GM19468 (cell line): Measurements from ENCODE around the gene DUSP9.

Experiments used
- ATAC-seq: cut with Tn5 transposase; IDR thresholded peaks from one replicate; pipeline ENCODE4 v1.9.1; 2021; ENCODE audit warnings: mild to moderate bottlenecking, moderate library complexity, moderate number of reproducible peaks; ENCODE audit not compliant: unreplicated experiment; ENCODE audit errors: extremely low read depth

DUSP9 gene

DNA sequence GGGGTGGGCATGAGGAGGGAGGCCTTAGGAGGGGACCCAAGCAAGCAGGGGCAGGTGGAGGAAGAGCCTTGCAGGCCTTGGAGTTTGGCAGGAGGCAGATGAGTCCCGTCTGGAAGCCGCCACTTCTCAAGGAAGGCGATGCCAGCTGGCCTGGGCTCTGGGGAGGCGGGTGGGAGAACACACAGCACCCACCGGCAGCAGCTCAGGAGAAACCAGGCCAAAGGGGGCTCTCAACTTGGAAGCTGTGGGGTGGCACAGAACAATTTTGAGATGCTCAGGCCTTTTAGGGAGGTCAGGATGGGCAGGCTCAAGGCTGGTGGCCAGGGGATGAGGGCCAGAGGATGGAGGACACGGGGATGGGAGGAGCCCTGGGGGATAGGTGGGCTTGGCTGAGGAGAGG lies 11.6 kb upstream of the DUSP9 start:
- no peak for ATAC-seq

DNA sequence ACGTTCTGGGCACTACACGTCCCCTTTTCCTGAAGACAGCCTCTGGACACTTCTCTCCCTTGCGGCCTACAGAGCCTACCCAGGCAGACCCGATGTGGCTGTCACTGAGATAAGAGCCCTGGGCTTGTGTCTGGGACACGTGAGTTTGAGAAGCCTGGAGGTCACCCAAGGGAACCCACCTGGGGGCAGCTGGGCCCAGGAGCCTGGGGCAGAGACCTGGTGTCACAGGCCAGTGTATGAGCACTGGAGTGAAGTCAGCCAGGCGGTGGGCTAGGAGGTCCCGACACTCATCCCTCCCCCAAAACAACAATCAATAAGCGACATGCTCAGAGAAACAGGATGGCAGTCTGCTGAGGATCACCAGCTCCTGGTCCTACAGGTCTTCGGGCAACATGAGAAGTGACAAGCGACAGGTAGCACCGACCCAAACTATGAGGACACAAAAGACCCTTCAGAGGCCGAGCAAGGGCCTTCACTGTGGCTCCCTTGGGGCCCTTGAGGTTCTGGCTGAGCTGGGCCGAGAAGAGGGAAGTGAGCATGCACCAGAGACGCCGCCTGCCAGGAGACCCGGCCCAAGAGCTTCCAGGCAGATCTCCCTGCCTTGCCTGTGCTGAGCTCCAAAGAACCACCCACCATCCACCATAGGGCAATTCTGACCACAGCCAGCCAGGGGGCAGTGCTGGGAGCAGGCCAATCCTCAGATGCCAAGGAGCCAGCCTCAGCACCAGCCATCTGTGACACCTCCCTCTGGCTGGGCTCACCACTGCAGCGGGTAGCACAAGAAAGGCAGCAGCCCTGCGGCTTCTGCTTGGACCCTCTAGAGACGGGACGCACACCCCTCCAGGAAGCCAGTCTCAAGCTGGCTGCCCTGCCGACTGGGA lies 11.0 kb upstream of the DUSP9 start:
- no peak for ATAC-seq

DNA sequence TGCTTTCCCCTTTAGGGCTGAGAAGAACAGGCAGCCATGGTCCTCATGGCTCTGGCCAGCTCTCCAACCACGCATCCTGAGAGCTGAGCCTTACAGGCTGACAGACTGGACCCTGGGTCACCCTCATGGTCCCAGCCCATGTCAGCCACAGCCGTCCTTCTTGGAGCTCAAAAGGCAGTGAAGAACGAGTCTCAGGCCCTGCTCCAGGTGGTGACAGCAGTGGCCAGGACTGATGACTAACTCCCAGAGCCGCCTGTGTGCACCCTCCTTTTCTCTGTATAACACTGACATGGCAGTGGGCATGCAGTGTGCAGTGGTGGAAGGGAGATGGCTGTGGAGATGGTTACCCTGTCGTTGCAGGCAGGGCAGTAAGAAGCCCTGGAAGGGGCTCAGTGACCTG lies 10.3 kb upstream of the DUSP9 start:
- ATAC-seq = no peak

DNA sequence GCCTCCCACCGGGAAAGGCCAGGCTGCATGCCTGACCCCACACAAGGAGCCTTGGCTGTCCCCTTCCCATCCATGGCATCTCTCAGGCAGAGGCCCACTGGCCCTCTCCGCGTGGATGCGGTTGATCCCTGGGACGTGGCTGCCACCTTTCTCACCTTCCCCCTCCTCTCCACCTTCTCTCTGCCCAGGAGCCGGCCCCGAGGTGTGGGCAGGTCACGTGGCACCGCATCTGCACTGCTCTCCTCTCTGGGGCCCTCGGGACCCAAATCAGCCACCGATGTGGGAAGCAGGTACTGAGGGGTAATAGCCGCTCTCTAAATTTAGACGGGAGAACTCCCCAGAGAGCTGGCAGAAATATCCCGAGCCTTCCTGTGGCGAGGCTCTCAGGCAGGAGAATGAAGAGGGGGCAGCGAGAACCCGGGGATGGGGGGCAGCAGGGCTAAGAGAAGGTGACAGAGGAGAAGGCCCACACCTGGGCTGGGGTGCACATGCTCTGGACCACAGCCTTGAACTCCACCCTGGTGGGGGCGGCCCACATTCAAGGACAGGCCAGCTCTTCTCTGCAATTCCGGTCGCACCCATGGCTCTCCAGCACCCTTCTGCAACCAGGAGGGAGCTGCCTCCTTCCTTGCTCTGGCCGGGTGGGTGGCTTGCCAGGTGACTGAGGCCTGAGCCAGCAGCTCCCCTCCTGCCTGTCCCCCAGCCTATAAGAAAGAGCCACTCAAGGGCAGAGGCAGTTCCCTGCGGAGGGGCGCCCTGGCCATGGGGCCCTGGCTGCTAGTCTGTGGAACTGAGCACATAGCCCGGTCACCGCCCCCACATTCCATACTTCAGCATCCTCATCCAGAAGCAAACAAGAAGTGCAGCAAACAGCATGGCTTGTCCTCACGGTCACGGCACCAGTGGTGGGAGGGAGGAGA lies 9.6 kb upstream of the DUSP9 start:
- ATAC-seq = no peak

DNA sequence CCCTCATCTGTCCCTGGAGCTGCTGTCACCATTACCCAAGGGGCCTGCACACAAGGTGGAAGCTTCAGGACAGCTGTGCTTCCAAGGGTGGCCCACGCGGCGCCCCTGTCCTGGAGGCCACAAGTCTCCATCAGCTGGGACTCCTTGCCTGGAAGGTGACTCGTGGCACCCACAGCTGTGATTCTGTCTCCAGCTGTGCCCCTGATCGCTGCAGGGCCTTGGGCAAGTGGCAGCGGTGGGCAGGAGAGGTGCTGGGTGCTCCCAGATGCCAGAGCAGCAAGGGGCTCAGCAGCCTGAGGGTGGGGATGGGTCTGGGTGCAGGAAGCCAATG lies 9.0 kb upstream of the DUSP9 start:
- ATAC-seq = no peak

DNA sequence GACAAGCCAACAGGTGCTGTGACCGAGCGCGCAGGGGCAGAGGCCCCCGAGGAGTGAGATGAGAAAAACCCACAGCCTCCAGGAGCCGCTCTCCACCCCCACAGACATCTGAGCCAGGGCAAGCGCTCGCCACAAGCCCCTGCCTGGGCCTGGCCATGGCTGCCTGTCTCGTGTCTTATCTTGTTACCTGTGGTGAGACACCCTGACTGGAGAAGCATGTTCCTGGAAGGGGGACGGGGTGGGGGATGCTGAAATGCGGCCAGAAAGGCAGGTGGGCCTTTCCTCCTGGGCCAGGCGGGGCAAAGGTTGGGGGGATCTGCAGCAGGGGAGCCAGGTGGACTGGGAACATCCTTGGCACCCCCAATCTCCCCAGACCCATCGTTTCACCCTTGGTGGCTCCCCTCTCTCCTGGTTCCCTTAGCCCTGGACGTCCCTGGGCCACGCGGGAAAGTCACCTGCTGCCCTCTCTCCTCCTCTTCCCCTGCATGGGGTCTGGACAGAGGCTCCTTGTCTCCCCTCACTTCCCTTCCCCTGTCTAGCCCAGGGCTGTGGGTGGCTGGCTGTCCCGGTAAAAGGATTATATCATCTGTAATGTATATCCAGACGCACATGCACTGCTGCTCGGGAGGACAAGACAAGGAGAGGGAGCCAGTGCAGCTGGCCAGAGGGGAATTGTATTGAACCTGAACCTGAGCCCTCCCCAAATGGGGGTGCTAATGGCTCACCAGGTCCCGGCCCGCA lies 8.4 kb upstream of the DUSP9 start:
- no peak for ATAC-seq

DNA sequence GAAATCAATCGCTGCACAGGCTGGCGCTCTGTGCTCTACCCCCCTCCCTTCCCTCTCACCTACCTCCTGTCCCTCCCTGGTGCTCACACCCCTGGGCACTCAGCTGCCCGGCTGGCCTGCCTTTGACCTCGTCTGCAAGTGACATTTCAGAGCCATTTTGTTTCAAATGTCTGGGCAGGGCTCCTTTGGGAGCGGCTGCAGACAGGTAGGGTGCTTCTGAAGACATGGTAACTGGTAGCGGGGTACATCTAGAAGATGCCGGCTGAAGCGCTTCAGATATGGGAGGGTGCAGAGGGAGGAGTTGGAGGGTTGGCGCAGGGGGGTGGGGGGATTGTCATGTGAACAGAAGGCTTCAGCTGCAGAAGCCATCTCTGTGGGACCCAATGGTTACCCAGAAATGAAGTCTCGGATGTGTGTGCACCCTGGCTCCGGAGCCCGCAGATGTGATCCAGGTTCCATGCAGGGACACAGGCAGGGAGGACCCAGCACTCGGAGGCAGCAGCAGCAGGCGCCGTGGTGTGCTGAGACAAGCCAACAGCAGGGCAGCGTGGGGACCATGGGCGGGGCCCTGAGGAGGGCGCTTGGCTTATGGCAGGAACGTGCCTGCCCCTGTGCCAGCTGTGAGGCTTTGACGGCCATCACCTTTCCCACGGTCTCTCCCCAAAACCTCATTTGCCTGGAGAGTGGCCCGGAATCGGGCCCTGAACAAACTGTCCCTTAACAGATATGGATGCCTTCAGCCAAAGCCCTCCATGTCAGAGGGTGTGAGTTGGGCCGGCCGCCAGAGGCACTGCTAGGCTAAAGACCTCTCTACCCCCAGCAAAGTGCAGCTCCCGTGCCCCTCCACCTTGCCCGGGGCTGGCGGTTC lies 7.6 kb upstream of the DUSP9 start:
- ATAC-seq = no peak

DNA sequence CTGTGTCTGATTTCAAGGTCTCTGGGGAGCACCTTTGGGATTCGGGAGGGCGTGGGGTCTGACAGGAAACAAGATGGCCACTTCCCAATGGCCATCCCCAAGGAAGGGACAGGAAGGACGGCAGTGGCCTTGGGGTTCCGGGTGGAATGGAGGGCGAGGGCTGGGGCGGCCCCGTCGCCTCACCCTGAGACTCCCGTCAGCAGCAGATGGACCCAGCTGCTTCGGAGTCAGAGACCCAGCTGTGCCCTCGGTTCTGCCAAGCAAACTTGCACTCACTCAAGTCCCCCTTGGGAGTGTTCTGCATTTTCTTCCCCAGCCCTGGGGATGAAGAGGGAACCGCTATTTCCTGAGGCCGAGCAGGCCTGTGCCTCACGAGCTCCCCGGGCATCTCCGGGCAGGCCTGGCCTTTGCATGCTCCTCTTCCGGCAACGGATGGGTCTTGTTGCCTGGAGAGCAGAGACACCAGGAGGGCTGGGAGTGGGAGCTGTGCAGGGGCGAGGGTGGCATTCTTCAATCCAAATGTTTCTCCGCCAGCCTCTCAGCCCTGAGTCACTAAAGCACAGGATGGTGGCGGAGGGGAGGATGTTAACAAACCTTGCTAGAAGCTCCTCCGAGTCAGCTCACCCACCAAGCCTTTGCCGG lies 6.8 kb upstream of the DUSP9 start:
- no peak for ATAC-seq

DNA sequence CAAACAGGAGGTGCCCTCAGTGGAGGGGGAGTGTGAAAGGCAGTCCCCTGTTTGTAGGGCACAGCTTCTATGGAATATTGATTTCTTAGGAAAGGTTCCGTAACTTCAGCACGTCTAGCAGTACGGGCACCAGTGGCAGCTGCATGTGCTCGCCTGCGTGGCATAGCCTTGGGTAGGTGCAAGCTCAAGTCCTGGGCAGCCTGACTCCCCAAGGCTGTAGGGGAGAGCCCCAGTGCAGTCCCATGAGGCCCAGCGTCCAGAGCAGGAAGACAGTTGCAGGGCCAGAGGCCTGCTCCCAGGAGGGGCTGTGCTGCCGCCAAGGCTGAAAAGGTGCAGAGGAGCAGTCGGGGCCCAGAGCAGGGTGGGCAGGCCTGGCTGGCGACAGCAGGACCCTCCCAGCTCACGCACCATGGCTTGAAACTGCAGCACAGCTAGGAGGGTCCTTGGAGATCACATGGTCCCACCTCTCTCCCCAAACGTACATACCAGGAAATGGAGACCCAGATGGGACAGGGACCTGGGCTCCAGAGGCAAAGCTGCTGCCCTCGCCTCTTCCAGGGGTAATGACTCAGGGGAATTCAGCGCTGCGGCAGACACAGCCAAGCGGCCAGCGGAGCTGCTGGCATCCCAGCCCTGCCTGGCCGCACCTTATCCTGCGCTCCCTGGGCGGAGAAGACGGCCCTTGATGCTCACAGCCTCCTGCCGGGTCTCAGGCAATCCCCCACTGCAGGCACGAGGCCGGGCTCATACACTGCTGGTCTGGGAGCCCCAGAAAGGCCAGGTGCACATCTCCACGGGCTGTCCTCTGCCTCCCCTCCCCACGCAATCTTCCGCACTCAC lies 6.0 kb upstream of the DUSP9 start:
- no peak for ATAC-seq

DNA sequence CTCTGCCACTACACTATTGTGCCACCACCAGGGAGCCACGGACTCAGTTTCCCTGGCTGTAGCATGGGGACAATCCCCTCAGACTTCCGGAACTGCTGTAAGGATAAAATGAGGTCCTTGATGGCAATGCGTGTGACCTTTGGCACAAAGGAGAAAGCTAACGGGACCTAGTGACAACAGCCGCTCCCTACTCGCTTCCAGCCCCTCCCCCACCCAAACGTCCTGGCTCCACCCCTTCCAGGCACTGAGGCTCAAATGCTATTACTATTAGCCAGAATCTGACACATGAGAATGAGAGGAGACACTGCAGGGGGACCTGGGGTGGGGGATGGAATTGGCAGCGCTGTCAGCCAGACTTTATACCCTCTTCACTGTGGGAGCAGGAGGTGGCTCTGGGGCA lies 5.4 kb upstream of the DUSP9 start:
- ATAC-seq = no peak

DNA sequence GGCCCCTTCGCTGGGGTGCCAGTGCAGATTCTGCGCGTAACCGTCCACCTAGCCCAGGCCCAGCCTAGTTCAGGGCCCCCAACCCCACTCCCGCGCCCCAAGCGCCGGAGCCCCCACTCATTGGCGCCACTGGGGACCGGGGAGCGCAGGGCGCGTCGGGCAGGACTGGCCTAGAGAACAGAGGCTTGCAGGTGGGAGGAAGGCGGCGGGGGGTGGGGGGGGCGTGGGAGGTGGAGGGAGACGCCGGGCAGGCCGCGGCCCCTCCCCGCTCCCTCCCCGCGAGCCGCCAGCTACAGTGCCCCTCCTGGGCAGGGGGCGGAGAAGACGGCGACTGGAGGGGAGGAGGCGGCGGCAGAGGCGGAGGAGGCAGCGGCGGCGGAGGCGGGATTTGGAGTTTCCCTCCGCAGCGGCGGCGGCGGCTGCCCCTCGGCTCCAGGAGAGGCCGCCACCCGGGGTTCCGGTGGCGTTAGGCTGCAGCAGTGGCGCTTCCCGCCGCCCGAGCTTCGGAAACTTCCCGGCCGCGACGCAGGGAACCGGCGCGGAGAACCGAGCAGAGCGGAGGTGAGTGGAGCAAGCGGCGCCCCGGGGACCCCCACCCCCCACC lies 4.8 kb upstream of the DUSP9 start:
- ATAC-seq = no peak

DNA sequence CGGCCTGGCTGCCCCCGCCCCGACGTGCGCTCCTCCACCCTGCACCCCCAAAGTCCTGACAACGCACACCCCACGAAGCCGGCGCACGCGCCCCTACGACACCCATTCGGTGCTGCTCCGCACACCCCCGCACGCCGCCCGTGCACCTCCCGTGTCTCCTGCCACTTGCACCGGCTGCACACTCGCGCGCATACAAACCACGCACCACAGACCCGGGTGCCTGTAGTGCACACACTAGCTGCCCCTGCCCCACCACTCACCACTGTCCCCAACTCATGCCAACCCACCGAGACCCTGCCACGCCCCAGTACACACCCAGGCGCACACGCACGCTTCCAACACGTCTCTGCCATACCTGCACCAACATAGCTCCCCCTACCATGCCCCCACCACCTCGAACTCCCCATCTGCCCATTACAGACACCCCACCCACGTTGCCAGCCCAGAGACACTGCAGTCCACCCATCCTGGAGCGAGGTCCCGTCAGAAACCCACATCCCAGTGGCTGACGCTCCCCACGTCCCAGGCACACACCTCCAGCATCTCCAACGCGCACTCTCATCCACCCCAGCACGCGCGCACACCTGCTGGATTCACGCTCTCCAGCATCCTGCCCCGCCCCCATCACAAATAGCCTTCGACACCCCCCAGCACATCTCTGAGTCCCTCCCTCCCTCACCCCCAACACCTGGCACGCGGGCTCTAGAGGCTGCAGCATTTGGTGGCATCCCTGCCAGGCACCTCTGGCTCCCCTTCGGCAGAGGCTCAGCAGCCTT lies 4.2 kb upstream of the DUSP9 start:
- no peak for ATAC-seq

DNA sequence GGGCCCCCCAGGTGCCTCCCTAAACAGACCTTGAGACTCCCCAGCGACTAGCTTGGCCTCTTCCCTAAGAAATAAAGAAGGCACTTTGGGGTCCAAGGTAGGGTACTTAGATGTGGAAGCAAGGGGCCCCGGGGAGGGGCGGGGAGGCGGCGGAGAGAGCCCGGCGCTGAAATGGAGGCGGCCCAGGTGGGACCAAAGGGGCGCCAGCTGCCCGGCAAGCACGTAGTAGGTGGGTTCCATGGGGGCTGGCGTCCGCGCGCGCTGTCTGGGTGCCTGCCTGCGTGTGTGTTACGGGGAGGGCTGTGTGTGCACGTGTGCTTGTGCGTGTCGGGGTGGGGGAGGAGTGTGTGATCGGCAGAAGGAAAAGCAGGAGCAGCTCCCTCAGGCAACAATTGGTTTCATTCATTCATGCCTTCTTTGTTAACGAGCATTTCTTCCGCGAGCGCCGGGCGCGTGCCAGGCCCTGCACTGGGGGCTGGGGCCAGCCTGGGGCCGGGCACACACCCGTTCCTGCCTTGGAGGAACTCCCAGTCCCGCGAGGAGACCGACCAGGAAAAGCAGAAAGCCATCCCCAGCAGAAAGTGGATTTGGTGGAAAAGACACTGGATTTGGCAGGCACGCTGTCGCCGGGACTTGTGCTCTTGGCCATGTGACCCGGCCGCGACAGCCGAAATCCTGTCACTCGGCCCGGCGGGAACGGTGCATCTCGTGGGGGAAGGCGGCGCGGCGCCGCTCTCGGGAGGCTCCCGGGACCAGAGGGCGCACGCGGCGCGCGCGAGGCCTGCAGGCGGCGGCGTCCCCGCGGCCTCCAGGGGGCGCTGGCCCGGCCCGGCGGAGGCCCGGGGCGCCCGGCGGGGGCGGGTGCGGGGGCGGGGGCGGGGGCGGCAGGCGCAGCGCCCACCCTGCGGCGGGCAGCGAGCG lies 3.3 kb upstream of the DUSP9 start:
- ATAC-seq = no peak

DNA sequence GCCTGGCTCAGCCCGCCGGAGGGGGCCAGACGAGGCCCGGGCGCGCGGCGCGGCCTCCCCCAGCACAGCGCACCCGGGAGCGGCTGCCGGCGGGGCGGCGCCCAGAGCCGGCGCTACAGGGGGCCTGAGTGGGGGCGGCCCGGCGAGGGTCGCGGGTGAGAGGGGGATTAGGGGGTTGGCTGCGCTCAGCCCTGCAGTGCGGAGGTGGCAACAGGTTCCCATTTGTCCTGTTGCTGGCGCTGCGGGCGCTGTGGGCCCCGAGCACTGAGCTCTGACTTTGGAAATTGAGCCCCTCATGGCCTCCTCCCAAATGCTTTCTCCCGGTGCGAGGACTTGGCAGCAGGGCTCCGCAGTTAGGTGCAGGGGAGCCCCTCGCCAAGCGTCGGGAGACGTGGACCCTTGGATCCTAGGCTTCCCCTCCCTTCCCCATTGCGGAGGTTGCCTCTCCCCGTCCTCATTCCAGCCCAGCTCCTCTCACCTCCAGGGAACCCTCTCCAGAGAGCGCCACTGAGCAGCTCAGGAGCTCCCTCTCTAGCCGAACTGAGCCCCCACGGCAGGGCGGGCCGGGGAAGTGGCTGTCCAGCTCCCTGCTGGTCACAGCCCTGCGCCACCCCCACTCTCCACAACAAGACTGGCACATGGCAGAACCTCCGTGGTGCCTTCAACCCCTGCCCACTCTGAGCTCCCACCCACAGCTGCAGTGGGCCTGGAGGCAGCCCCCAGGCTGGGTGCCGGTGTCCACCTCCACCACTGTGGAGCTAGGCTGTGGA lies 2.5 kb upstream of the DUSP9 start:
- ATAC-seq = no peak

DNA sequence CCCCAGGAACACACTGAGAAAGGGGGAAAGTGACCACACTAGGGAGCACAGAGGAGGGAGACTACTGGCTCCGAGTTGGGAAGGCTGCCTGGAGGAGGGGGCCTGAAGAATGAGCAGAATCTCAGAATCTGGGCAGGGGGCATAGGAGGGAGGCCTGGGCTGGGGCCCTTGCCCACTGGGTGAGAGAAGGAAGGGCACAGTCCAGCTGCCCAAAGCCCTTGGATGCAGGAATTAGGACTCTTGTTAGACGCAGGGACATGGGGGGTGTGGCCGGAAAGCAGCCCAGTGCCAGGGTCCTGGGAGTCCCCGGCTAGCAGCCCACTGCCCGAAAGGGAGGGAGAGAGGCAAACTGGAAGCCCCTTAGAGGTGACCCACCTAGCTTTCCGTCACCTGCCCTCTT lies 1.9 kb upstream of the DUSP9 start:
- no peak for ATAC-seq
